Measurements from ENCODE around the gene KRTAP5-6.

KRTAP5-6 gene

DNA sequence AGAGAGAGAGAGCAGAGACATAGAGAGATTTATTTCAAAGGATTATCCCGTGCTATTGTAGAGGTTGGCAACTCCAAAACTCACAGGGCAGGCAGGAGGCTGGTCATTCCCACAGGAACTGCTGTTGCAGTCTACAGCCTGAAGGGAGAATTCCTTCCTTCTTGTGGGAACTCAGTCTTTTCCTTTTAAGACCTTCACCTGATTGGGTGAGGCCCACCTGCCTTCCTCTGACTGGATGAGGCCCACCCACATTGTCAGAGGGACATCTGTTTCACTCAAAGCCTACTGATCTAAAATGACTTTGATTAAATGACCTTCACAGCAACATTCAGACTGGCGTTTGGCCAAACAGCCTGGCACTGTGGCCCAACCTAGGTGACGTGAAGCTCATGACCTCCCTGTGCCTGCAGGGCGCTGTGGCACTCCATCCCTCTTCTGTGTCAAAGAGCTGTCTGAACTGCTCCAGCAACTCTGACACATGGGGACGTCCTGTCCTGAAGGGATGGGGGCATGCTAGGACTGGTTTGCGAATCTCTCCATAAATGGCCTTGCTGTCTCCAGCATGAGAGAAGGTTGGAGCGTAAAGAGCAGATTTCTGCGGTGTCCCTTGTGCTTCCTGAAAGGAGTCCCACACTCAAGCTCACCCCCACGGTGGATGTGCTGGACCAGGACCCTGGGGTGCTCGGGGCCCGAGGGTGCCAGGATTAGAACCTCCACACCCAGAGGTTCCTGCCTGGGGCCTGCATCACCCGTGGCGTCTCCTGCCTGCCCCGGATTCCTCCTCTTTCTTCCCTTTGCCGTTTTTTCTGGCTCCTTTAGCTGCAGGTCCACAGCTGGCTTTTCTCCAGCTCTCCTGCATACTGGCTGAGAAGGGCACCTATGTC is 46.7 kb upstream of the KRTAP5-6 start:
- TF ChIP-seq, protein P1, sequence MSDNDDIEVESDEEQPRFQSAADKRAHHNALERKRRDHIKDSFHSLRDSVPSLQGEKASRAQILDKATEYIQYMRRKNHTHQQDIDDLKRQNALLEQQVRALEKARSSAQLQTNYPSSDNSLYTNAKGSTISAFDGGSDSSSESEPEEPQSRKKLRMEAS (IDR thresholded peaks at IDR 0.05) = no peak
- TF ChIP-seq RAD21 (IDR thresholded peaks at IDR 0.05; ENCODE audit: low read depth) = no peak
- TF ChIP-seq, protein P2, sequence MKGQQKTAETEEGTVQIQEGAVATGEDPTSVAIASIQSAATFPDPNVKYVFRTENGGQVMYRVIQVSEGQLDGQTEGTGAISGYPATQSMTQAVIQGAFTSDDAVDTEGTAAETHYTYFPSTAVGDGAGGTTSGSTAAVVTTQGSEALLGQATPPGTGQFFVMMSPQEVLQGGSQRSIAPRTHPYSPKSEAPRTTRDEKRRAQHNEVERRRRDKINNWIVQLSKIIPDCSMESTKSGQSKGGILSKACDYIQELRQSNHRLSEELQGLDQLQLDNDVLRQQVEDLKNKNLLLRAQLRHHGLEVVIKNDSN (IDR thresholded peaks at IDR 0.05) = no peak
- TF ChIP-seq, protein P3, sequence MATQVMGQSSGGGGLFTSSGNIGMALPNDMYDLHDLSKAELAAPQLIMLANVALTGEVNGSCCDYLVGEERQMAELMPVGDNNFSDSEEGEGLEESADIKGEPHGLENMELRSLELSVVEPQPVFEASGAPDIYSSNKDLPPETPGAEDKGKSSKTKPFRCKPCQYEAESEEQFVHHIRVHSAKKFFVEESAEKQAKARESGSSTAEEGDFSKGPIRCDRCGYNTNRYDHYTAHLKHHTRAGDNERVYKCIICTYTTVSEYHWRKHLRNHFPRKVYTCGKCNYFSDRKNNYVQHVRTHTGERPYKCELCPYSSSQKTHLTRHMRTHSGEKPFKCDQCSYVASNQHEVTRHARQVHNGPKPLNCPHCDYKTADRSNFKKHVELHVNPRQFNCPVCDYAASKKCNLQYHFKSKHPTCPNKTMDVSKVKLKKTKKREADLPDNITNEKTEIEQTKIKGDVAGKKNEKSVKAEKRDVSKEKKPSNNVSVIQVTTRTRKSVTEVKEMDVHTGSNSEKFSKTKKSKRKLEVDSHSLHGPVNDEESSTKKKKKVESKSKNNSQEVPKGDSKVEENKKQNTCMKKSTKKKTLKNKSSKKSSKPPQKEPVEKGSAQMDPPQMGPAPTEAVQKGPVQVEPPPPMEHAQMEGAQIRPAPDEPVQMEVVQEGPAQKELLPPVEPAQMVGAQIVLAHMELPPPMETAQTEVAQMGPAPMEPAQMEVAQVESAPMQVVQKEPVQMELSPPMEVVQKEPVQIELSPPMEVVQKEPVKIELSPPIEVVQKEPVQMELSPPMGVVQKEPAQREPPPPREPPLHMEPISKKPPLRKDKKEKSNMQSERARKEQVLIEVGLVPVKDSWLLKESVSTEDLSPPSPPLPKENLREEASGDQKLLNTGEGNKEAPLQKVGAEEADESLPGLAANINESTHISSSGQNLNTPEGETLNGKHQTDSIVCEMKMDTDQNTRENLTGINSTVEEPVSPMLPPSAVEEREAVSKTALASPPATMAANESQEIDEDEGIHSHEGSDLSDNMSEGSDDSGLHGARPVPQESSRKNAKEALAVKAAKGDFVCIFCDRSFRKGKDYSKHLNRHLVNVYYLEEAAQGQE (IDR thresholded peaks at IDR 0.05; ENCODE audit: low read depth) = no peak
- no peak for TF ChIP-seq NFIC (IDR thresholded peaks at IDR 0.05)
- TF ChIP-seq EP300 (IDR thresholded peaks at IDR 0.05; ENCODE audit: borderline replicate concordance) = no peak

- TF ChIP-seq RAD21 (IDR thresholded peaks at IDR 0.05; ENCODE audit: low read depth) (no peak), CEBPB (IDR thresholded peaks at IDR 0.05) (no peak), EP300 (IDR thresholded peaks at IDR 0.05; ENCODE audit: borderline replicate concordance) (no peak), TAF1 (IDR thresholded peaks at IDR 0.05; ENCODE audit: low read depth) (no peak), TCF12 (IDR thresholded peaks at IDR 0.05; ENCODE audit: low read depth) (no peak), NFIC (IDR thresholded peaks at IDR 0.05) (no peak), CREB1 (IDR thresholded peaks at IDR 0.05; ENCODE audit: low read depth) (no peak), ZBTB7A (IDR thresholded peaks at IDR 0.05; ENCODE audit: low read depth) (no peak), YY1 (IDR thresholded peaks at IDR 0.05; ENCODE audit: low read depth) (no peak), TEAD4 (IDR thresholded peaks at IDR 0.05) (no peak), EGR1 (IDR thresholded peaks at IDR 0.05) (no peak), FOXM1 (IDR thresholded peaks at IDR 0.05; ENCODE audit: borderline replicate concordance, low read depth) (no peak)
- TF ChIP-seq, protein P1 (IDR thresholded peaks at IDR 0.05) = no peak
- TF ChIP-seq, protein P3 (IDR thresholded peaks at IDR 0.05; ENCODE audit: low read depth) = no peak
Observed at GRCh38 chr11:1650918-1651262, 46.1 kb upstream of the KRTAP5-6 start.

DNA sequence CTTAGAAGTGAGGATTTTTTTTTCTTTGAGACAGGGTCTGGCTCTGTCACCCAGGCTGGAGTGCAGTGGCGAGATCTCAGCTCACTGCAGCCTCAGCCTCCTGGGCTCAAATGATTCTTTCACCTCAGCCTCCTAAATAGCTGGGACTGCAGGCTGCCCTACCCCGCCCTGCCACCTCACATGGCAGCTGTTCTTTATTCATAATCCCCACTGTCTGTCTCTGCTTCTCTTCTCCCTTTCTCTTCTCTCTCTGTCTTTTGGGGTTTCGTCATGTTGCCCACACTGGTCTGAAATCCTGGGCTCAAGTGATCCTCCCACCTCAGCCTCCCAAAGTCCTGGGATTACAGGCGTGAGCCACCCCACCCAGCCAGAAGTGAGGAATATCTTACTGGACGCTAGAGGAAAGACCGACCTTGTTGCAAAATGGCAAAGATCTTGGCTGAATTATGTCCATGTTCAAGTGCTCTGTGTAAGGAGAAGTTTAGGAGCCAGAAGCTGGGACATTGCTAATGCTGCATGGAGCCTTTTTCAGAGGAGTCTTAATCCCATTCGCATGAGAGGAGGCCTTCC is 45.5 kb upstream of the KRTAP5-6 start:
- TF ChIP-seq TEAD4 (IDR thresholded peaks at IDR 0.05) (no peak), NFIC (IDR thresholded peaks at IDR 0.05) (no peak), CREB1 (IDR thresholded peaks at IDR 0.05; ENCODE audit: low read depth) (no peak), FOXM1 (IDR thresholded peaks at IDR 0.05; ENCODE audit: borderline replicate concordance, low read depth) (no peak), TCF12 (IDR thresholded peaks at IDR 0.05; ENCODE audit: low read depth) (no peak), RAD21 (IDR thresholded peaks at IDR 0.05; ENCODE audit: low read depth) (no peak), ZBTB7A (IDR thresholded peaks at IDR 0.05; ENCODE audit: low read depth) (no peak), CEBPB (IDR thresholded peaks at IDR 0.05) (no peak)
- TF ChIP-seq, protein P2 (IDR thresholded peaks at IDR 0.05) = no peak

- TF ChIP-seq RAD21 (IDR thresholded peaks at IDR 0.05; ENCODE audit: low read depth) (no peak), YY1 (IDR thresholded peaks at IDR 0.05; ENCODE audit: low read depth) (no peak)
Observed at GRCh38 chr11:1652026-1652425, 45.0 kb upstream of the KRTAP5-6 start.

GRCh38 chr11:1652442-1652770 is 44.6 kb upstream of the KRTAP5-6 start:
- TF ChIP-seq TEAD4 (IDR thresholded peaks at IDR 0.05) (no peak), TAF1 (IDR thresholded peaks at IDR 0.05; ENCODE audit: low read depth) (no peak)
- TF ChIP-seq, protein P1 (IDR thresholded peaks at IDR 0.05) = no peak
